T-cell (primary cell): ENCODE results near the gene DGKE. TPM values are rescaled to one million over a fixed set of nuclear protein-coding genes. Genes with fewer than 3 reads are reported as not detected.

Experiments used
- ATAC-seq, 4 experiments: fragments of 200-7000 bp in 3 of 4; fragments of 150-1000 bp in 1 of 4; cut with Tn5 transposase; replicated peaks in 1 of 4; 1 replicate in 3 of 4; 2 replicates in 1 of 4; pipeline ENCODE4 v1.10.0; 2021; ENCODE audit warnings: moderate library complexity in 3 of 4, mild to moderate bottlenecking in 2 of 4, moderate number of reproducible peaks in 1 of 4
- CTCF ChIA-PET, 2 donors: fragments of 300-600 bp; sonication (Branson Sonifier 250); formaldehyde crosslinking; loops; one replicate each; lab custom pipeline; 2022; ENCODE audit warnings: antibody characterized with exemption in 2 of 2; lab: Charles Lee
- POLR2A ChIA-PET, 2 donors: fragments of 300-600 bp; sonication (Branson Sonifier 250); formaldehyde crosslinking; loops; one replicate each; lab custom pipeline; 2022; ENCODE audit warnings: antibody characterized with exemption in 2 of 2; lab: Charles Lee
- DNase-seq, 35 experiments: peaks; one replicate each; pipeline versions ENCODE4 v3.0.0 to v3.0.0-alpha.2; 2013 to 2023
- H3K27ac ChIP-seq: one replicate; pipeline ENCODE4 v1.5.1; 2013; ENCODE audit warnings: low read length
- H3K27me3 ChIP-seq, 2 experiments: replicated peaks in 1 of 2; 1 replicate in 1 of 2; 2 replicates in 1 of 2; pipeline versions ENCODE4 v1.6.1 to v1.7.0; 2013; ENCODE audit warnings: low read length in 1 of 2, mixed read lengths in 1 of 2; ENCODE audit not compliant: control insufficient read depth in 2 of 2, insufficient read depth in 2 of 2; ENCODE audit errors: extremely low read depth in 1 of 2
- H3K36me3 ChIP-seq, 2 donors: 1 replicate in 1 of 2; 2 replicates in 1 of 2; pipeline versions ENCODE4 v1.6.1 to v1.7.0; 2013; ENCODE audit warnings: low read length in 1 of 2; ENCODE audit not compliant: control insufficient read depth in 2 of 2, insufficient read depth in 1 of 2; ENCODE audit errors: extremely low read depth in 1 of 2
- H3K4me1 ChIP-seq, 2 experiments: 1 replicate in 1 of 2; 2 replicates in 1 of 2; pipeline versions ENCODE4 v1.6.1 to v1.7.0; 2013; ENCODE audit warnings: low read length in 2 of 2, mixed read lengths in 1 of 2; ENCODE audit not compliant: insufficient read depth in 2 of 2, control insufficient read depth in 1 of 2; ENCODE audit errors: extremely low read depth in 1 of 2
- H3K4me3 ChIP-seq, 2 donors: 1 replicate in 1 of 2; 2 replicates in 1 of 2; pipeline versions ENCODE4 v1.5.1 to v1.7.0; 2013; ENCODE audit warnings: mild to moderate bottlenecking in 2 of 2, low read length in 1 of 2, moderate library complexity in 1 of 2; ENCODE audit not compliant: control insufficient read depth in 1 of 2; ENCODE audit errors: extremely low read depth in 1 of 2
- H3K9me3 ChIP-seq: 2 replicates; pipeline ENCODE4 v1.7.0; 2013
- H3K27ac Mint-ChIP-seq, 2 donors: one replicate each; pipeline ENCODE4 v1.8.0; 2020 to 2021; ENCODE audit warnings: mild to moderate bottlenecking in 2 of 2, mixed read lengths in 2 of 2
- H3K27me3 Mint-ChIP-seq, 2 donors: one replicate each; pipeline ENCODE4 v1.8.0; 2021 to 2022; ENCODE audit warnings: mixed read lengths in 2 of 2
- H3K36me3 Mint-ChIP-seq: one replicate; pipeline ENCODE4 v1.8.0; 2021; ENCODE audit warnings: mixed read lengths
- H3K4me1 Mint-ChIP-seq, 3 donors: one replicate each; pipeline ENCODE4 v1.8.0; 2020 to 2022; ENCODE audit warnings: mixed read lengths in 3 of 3, mild to moderate bottlenecking in 1 of 3
- H3K4me3 Mint-ChIP-seq, 3 donors: one replicate each; pipeline ENCODE4 v1.8.0; 2020 to 2022; ENCODE audit warnings: mild to moderate bottlenecking in 3 of 3, mixed read lengths in 3 of 3, moderate library complexity in 3 of 3
- H3K9me3 Mint-ChIP-seq, 3 donors: one replicate each; pipeline ENCODE4 v1.8.0; 2020 to 2022; ENCODE audit warnings: mixed read lengths in 3 of 3
- WGBS: methylation state at CpG from one replicate; pipeline ENCODE4 v1.1.5; 2013; ENCODE audit warnings: missing lambda C conversion rate; ENCODE audit not compliant: insufficient coverage; 5-methylcytosine and 5-hydroxymethylcytosine counted together
- total RNA-seq, 35 experiments: library from RNA in 6 of 35; stranded (reverse) in 6 of 35; fragments of 120-200 nt in 1 of 35; gene quantifications; one replicate each; pipeline versions ENCODE4 v1.2.1 to v1.2.4 and lab custom pipeline; 2013 to 2026

Gene DGKE
- total RNA-seq, 5 donors from 2014 or later (not counting 1 experiment from before 2014, with no cell fraction given): 31.6 to 39.2 (median 36.8) TPM

- H3K9me3 ChIP-seq: no peaks in the 10 kb centered on the region
- H3K36me3 ChIP-seq: peaks cover 0 to 32% of the 10 kb centered on the region in 2 donors
- no peaks in the 10 kb centered on the region for H3K27me3 ChIP-seq
- CTCF ChIA-PET: no interaction called here
- POLR2A ChIA-PET: interaction anchor here (0.5 to 0.6 kb wide), 2 partner anchors 1213 to 1435 kb away, joined by 3 read pairs; no protein-coding TSS in a partner anchor
- no peak for ATAC-seq
- Mint-ChIP-seq H3K9me3 (no peaks in the 10 kb centered on the region), H3K27ac (peak overlapping the region; percentile 42 to 61), H3K4me3 (peak overlapping the region; percentile 48 to 86 (median 51)), H3K27me3 (no peaks in the 10 kb centered on the region), H3K36me3 (peaks cover 31% of the 10 kb centered on the region), H3K4me1 (peaks cover 66 to 73% (median 68%) of the 10 kb centered on the region in 3 donors)
- DNase-seq: no peak
- WGBS: 86% methylated on average over 7 of the region's 7 CpGs
- no peak overlapping the region for H3K4me3 ChIP-seq
- H3K27ac ChIP-seq: no peak overlapping the region
- H3K4me1 ChIP-seq: peaks cover 14 to 63% of the 10 kb centered on the region in 2 experiments
Measured at GRCh38 chr17:56910509-56911235, 76.7 kb downstream of the DGKE start.

- Histone ChIP-seq H3K4me3 (peak overlapping the region; percentile 93 to 98), H3K27ac (peak overlapping the region; percentile 15), H3K36me3 (peaks cover 0 to 16% of the 10 kb centered on the region in 2 donors), H3K4me1 (peaks cover 14 to 63% of the 10 kb centered on the region in 2 experiments), H3K9me3 (no peaks in the 10 kb centered on the region), H3K27me3 (no peaks in the 10 kb centered on the region)
- WGBS: 24% methylated on average over 8 of the region's 21 CpGs
- ChIA-PET CTCF (no interaction called here), POLR2A (interaction anchor here in 1 of 2 donors (0.6 kb wide), 1 partner anchor 319 kb away, joined by 3 read pairs; no protein-coding TSS in a partner anchor)
- Mint-ChIP-seq H3K9me3 (peaks cover 0 to 3% (median 0%) of the 10 kb centered on the region in 3 donors), H3K27ac (peak overlapping the region; percentile 75 to 96), H3K27me3 (no peaks in the 10 kb centered on the region), H3K4me1 (peaks cover 62 to 70% (median 62%) of the 10 kb centered on the region in 3 donors), H3K36me3 (peaks cover 18% of the 10 kb centered on the region), H3K4me3 (peak overlapping the region; percentile 86 to 95 (median 94))
- DNase-seq (peak in 1 of 35 experiments; percentile 15), ATAC-seq (no peak)
Measured at GRCh38 chr17:56912105-56912999, 78.4 kb downstream of the DGKE start.

- no peaks in the 10 kb centered on the region for H3K27me3 ChIP-seq
- DNase-seq: no peak
- no peaks in the 10 kb centered on the region for H3K27me3 Mint-ChIP-seq
- peaks cover 14 to 59% of the 10 kb centered on the region in 2 experiments for H3K4me1 ChIP-seq
- ChIA-PET CTCF (no interaction called here), POLR2A (no interaction called here)
- H3K27ac Mint-ChIP-seq: peak overlapping the region; percentile 90 to 96
- H3K36me3 Mint-ChIP-seq: peaks cover 14% of the 10 kb centered on the region
- peaks cover 2% of the 10 kb centered on the region for H3K9me3 ChIP-seq
- peaks cover 0 to 9% (median 0%) of the 10 kb centered on the region in 3 donors for H3K9me3 Mint-ChIP-seq
- H3K4me3 Mint-ChIP-seq: peak overlapping the region; percentile 86 to 95 (median 94)
- no peak for ATAC-seq
- H3K4me3 ChIP-seq: peak overlapping the region; percentile 93 to 98
- peaks cover 0 to 10% of the 10 kb centered on the region in 2 donors for H3K36me3 ChIP-seq
- peaks cover 56 to 64% (median 58%) of the 10 kb centered on the region in 3 donors for H3K4me1 Mint-ChIP-seq
- H3K27ac ChIP-seq: peak overlapping the region; percentile 15
- WGBS: 0% methylated on average over 1 of the region's 7 CpGs
Measured at GRCh38 chr17:56913000-56913311, 79.0 kb downstream of the DGKE start.

GRCh38 chr17:56913353-56913866 lies 79.5 kb downstream of the DGKE start:
- Histone ChIP-seq H3K4me3 (peak overlapping the region; percentile 93 to 98), H3K36me3 (peaks cover 0 to 6% of the 10 kb centered on the region in 2 donors), H3K27ac (peak overlapping the region; percentile 80), H3K4me1 (peaks cover 14 to 55% of the 10 kb centered on the region in 2 experiments), H3K9me3 (peaks cover 3% of the 10 kb centered on the region), H3K27me3 (no peaks in the 10 kb centered on the region)
- H3K36me3 Mint-ChIP-seq: peaks cover 10% of the 10 kb centered on the region
- DNase-seq (peak in 1 of 35 experiments; percentile 4), ATAC-seq (peak; percentile 70 to 76 (median 72))
- H3K4me1 Mint-ChIP-seq: peaks cover 51 to 59% (median 53%) of the 10 kb centered on the region in 3 donors
- ChIA-PET CTCF (interaction anchor here in 1 of 2 donors (0.6 to 1.2 kb wide), 4 partner anchors 26 to 94 kb away, joined by 4 to 8 read pairs (median 4); partner anchors contain the start of gene COIL), POLR2A (interaction anchor here (0.6 to 0.8 kb wide), 4 partner anchors 12 to 81 kb away, joined by 3 to 5 read pairs (median 4); no protein-coding TSS in a partner anchor)
- under 1% methylated on average over 44 of the region's 44 CpGs for WGBS
- H3K9me3 Mint-ChIP-seq: peaks cover 0 to 11% (median 0%) of the 10 kb centered on the region in 3 donors
- no peaks in the 10 kb centered on the region for H3K27me3 Mint-ChIP-seq
- peak overlapping the region; percentile 90 to 96 for H3K27ac Mint-ChIP-seq
- peak overlapping the region; percentile 86 to 95 (median 94) for H3K4me3 Mint-ChIP-seq

GRCh38 chr17:56913867-56914580 lies 80.1 kb downstream of the DGKE start, which contains the start of gene TRIM25:
TRIM25 (minus strand) TSS chr17:56914049; CDS start chr17:56913988, 61 bp downstream.
- ChIA-PET CTCF (interaction anchor here in 1 of 2 donors (0.6 to 1.2 kb wide), 4 partner anchors 26 to 94 kb away, joined by 4 to 8 read pairs (median 4); partner anchors contain the start of gene COIL), POLR2A (interaction anchor here (0.5 to 0.8 kb wide), 5 partner anchors 12 to 82 kb away, joined by 3 to 5 read pairs (median 3); no protein-coding TSS in a partner anchor)
- peak within 1 kb of the TSS; percentile 93 to 96 for H3K27ac Mint-ChIP-seq
- peak within 1 kb of the TSS; percentile 86 to 95 (median 94) for H3K4me3 Mint-ChIP-seq
- no peaks in the 10 kb centered on the region for H3K27me3 ChIP-seq
- peaks cover 4% of the 10 kb centered on the region for H3K36me3 Mint-ChIP-seq
- peak within 1 kb of the TSS; percentile 80 for H3K27ac ChIP-seq
- under 1% methylated on average over 56 of the region's 58 CpGs for WGBS
- peak within 1 kb of the TSS; percentile 93 to 98 for H3K4me3 ChIP-seq
- peak; percentile 93 to 95 (median 94) for ATAC-seq
- peak; percentile 76 to 94 (median 86) for DNase-seq
- peaks cover 3% of the 10 kb centered on the region for H3K9me3 ChIP-seq
- H3K4me1 ChIP-seq: peaks cover 14 to 49% of the 10 kb centered on the region in 2 experiments
- H3K36me3 ChIP-seq: peaks cover 0 to 5% of the 10 kb centered on the region in 2 donors
- H3K4me1 Mint-ChIP-seq: peaks cover 45 to 53% (median 47%) of the 10 kb centered on the region in 3 donors
- no peaks in the 10 kb centered on the region for H3K27me3 Mint-ChIP-seq
- peaks cover 0 to 11% (median 0%) of the 10 kb centered on the region in 3 donors for H3K9me3 Mint-ChIP-seq
